Spleen (tissue), 11 donors: Measurements from ENCODE around the gene CA5A. TPM values are rescaled to one million over a fixed set of nuclear protein-coding genes. Genes with fewer than 3 reads are reported as not detected.

Source experiments
- DNase-seq: peaks from one replicate; pipeline ENCODE4 v3.0.0-alpha.2; 2020
- H3K27ac ChIP-seq, 8 donors: fragments of 200-600 bp; sonication (generic) in 7 of 8; 1 replicate in 4 of 8; 2 replicates in 4 of 8; pipeline versions ENCODE4 v1.5.0 to v1.8.0; 2016 to 2021; ENCODE audit warnings: inconsistent platforms in 4 of 8, mild to moderate bottlenecking in 4 of 8, moderate library complexity in 1 of 8
- H3K27me3 ChIP-seq, 7 donors: fragments of 200-600 bp; sonication (generic) in 6 of 7; replicated peaks in 1 of 7; 1 replicate in 4 of 7; 2 replicates in 3 of 7; pipeline versions ENCODE4 v1.5.0 to v1.8.0; 2016 to 2021; ENCODE audit warnings: inconsistent platforms in 3 of 7, mild to moderate bottlenecking in 1 of 7
- H3K36me3 ChIP-seq, 6 donors: fragments of 200-600 bp; sonication (generic) in 5 of 6; 1 replicate in 4 of 6; 2 replicates in 2 of 6; pipeline versions ENCODE4 v1.5.0 to v1.8.0; 2016 to 2021; ENCODE audit warnings: inconsistent platforms in 2 of 6
- H3K4me1 ChIP-seq, 6 donors: fragments of 200-600 bp; sonication (generic) in 5 of 6; 1 replicate in 3 of 6; 2 replicates in 3 of 6; pipeline versions ENCODE4 v1.5.0 to v1.8.0; 2016 to 2021; ENCODE audit warnings: inconsistent platforms in 3 of 6
- H3K4me3 ChIP-seq, 8 donors: fragments of 200-600 bp; sonication (generic) in 7 of 8; 1 replicate in 4 of 8; 2 replicates in 4 of 8; pipeline versions ENCODE4 v1.5.0 to v1.8.0; 2016 to 2021; ENCODE audit warnings: inconsistent platforms in 4 of 8, mild to moderate bottlenecking in 4 of 8, moderate library complexity in 2 of 8
- H3K9me3 ChIP-seq, 8 donors: fragments of 200-600 bp; sonication (generic) in 7 of 8; 1 replicate in 4 of 8; 2 replicates in 4 of 8; pipeline versions ENCODE4 v1.5.0 to v1.8.0; 2016 to 2021; ENCODE audit warnings: inconsistent platforms in 4 of 8
- CTCF ChIP-seq, 11 experiments: fragments of 200-600 bp in 7 of 11; fragments of 450-650 bp in 4 of 11; sonication (generic) in 4 of 11; IDR thresholded peaks in 8 of 11; conservative IDR thresholded peaks in 3 of 11; 1 replicate in 7 of 11; 2 replicates in 4 of 11; pipeline versions ENCODE4 v1.4.0 to v1.8.0; 2016 to 2021; ENCODE audit warnings: antibody characterized with exemption in 11 of 11, inconsistent platforms in 4 of 11, mild to moderate bottlenecking in 1 of 11
- POLR2A ChIP-seq, 3 donors: fragments of 450-650 bp; IDR thresholded peaks; one replicate each; pipeline ENCODE4 v1.5.1; 2017; ENCODE audit warnings: antibody characterized with exemption in 3 of 3, mild to moderate bottlenecking in 1 of 3
- POLR2AphosphoS5 ChIP-seq, 3 donors: sonication (generic); formaldehyde crosslinking; IDR thresholded peaks; one replicate each; pipeline ENCODE4 v1.5.1; 2017; ENCODE audit warnings: antibody characterized with exemption in 3 of 3
- WGBS, 5 donors: extraction: QIAGEN DNeasy Blood & Tissue Kit in 3 of 5; methylation state at CpG; one replicate each; pipeline versions ENCODE4 v1.1.5 to v1.1.7; 2013 to 2018; 5-methylcytosine and 5-hydroxymethylcytosine counted together
- intact Hi-C: fragments of 100-400 bp; cut with DNase I; formaldehyde crosslinking; loops from one replicate; pipeline ENCODE4 v1.15.0; 2023; ENCODE audit warnings: low total_unique reads
- polyA plus RNA-seq, 3 donors: library from polyadenylated mRNA; stranded (reverse); fragments of 200-250 nt; gene quantifications; one replicate each; pipeline ENCODE4 v1.2.1, GENCODE V29; 2013
- total RNA-seq, 7 donors: library from RNA; depleted of rRNA in 3 of 7; stranded (reverse); fragments of >200 nt in 3 of 7; fragmentation: NEBNext Ultra II Directional in 4 of 7; extraction: Animal tissue kit (Norgen Biotek cat#: 25700) in 4 of 7; gene quantifications; one replicate each; pipeline versions ENCODE4 v1.1.0 to v1.2.1, GENCODE V29; 2016 to 2021
- donor health status: healthy with polysubstance abuse.
- donor health status: DM: no; HTN: no; CAD: no; lungs with moderate emphysema.
- donor health status: DM: no; HTN: no; CAD: no.
- donor health status: Bipolar disorder and iron deficiency.
- donor health status: healthy.
- donor health status: DM: no; HTN: no; CAD: no.
- donor health status: DM: yes; HTN: yes; CAD: no.

CA5A gene
- total and polyA plus RNA-seq, 10 donors: not detected

- peak; percentile 84 for DNase-seq
- WGBS, 5 donors: 67 to 76% (median 75%) methylated on average over 27 of the region's 27 CpGs
- peak overlapping the region in 2 of 8 donors; percentile 22 to 24 for H3K27ac ChIP-seq
- TF ChIP-seq POLR2AphosphoS5 (IDR thresholded peaks at IDR 0.05) (peak; percentile 32 to 72 (median 47)), CTCF (IDR thresholded peaks at IDR 0.05 in 8 of 11, conservative IDR thresholded peaks at IDR 0.05 in 3 of 11) (no peak)
- H3K4me3 ChIP-seq: no peak overlapping the region
- no peaks in the 10 kb centered on the region for H3K36me3 ChIP-seq
- no peaks in the 10 kb centered on the region for H3K9me3 ChIP-seq
- intact Hi-C loops: no loop called here
- H3K4me1 ChIP-seq: peaks cover 9 to 50% (median 29%) of the 10 kb centered on the region in 6 donors
- H3K27me3 ChIP-seq: peaks cover 0 to 21% (median 0%) of the 10 kb centered on the region in 7 donors
Measured at GRCh38 chr16:87924041-87924810, 12.1 kb downstream of the CA5A start.

GRCh38 chr16:87922250-87922871, 14.0 kb downstream of the CA5A start:
- H3K27ac ChIP-seq: peak overlapping the region in 1 of 8 donors; percentile 9
- peaks cover 9 to 66% (median 35%) of the 10 kb centered on the region in 6 donors for H3K4me1 ChIP-seq
- intact Hi-C loops: no loop called here
- no peak for DNase-seq
- WGBS, 5 donors: 59 to 76% (median 70%) methylated on average over 9 to 14 of the region's 14 CpGs
- no peaks in the 10 kb centered on the region for H3K9me3 ChIP-seq
- H3K36me3 ChIP-seq: no peaks in the 10 kb centered on the region
- TF ChIP-seq CTCF (IDR thresholded peaks at IDR 0.05 in 8 of 11, conservative IDR thresholded peaks at IDR 0.05 in 3 of 11): no peak
- peak in 2 of 3 donors; percentile 59 to 68 for TF ChIP-seq POLR2AphosphoS5 (IDR thresholded peaks at IDR 0.05)
- no peak overlapping the region for H3K4me3 ChIP-seq
- peaks cover 0 to 24% (median 0%) of the 10 kb centered on the region in 7 donors for H3K27me3 ChIP-seq

DNA sequence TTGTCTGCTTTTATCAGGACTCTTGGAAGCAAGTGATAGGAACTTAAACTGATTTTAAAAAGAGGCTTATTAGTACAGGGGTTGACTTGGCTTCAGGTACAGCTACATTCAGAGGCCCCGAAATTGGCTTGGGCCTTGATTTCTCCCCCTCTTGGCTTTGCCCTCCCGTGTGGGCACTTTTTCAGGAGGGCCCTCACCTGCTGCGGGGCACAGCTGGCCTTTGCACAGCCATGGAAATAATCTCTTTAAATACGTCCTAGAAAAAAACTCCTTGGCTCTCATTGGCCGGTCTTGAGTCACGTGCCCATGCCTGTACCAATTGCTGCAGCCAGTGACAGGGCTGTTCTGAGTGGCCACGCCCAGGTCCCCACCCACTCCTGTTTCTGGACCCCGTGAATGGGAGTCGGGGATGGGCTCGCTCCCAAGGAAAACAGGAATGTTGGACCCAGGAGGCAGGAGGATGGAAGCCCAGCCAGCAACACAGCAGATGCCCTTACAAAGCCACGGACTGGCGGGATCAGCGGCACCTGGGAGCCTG, 15.0 kb downstream of the CA5A start:
- H3K4me3 ChIP-seq: no peak overlapping the region
- intact Hi-C loops: no loop called here
- WGBS, 5 donors: 78 to 88% (median 85%) methylated on average over 8 to 13 of the region's 13 CpGs

More for the DNA sequence above, 15.0 kb downstream of the CA5A start:
- TF ChIP-seq CTCF (IDR thresholded peaks at IDR 0.05 in 8 of 11, conservative IDR thresholded peaks at IDR 0.05 in 3 of 11): no peak
- TF ChIP-seq POLR2AphosphoS5 (IDR thresholded peaks at IDR 0.05): no peak
- TF ChIP-seq POLR2A (IDR thresholded peaks at IDR 0.05): no peak
- Histone ChIP-seq H3K4me1 (peaks cover 5 to 57% (median 26%) of the 10 kb centered on the region in 6 donors), H3K27me3 (peaks cover 0 to 13% (median 0%) of the 10 kb centered on the region in 7 donors), H3K9me3 (no peaks in the 10 kb centered on the region), H3K27ac (no peak overlapping the region), H3K36me3 (no peaks in the 10 kb centered on the region)
- DNase-seq: no peak
